WTC11 (cell line): Measurements from ENCODE around the gene SCYL3.

ENCODE experiments used
- GRHL2 ChIP-seq: fragments of 250-450 bp; sonication (Bioruptor Pico); IDR thresholded peaks from 2 replicates; pipeline ENCODE4 v1.8.0; 2022; ENCODE audit warnings: mild to moderate bottlenecking, moderate library complexity; ENCODE audit not compliant: insufficient replicate concordance, severe bottlenecking
- NR3C1 ChIP-seq: sonication (generic); formaldehyde crosslinking; conservative IDR thresholded peaks from 2 replicates; pipeline ENCODE4 v1.8.1; 2023; ENCODE audit warnings: low read depth, mild to moderate bottlenecking, missing genetic modification reagents
- ZNF423 ChIP-seq: fragments of 250-450 bp; sonication (Bioruptor Pico); IDR thresholded peaks from 2 replicates; pipeline ENCODE4 v2.1.2; 2022; ENCODE audit warnings: mild to moderate bottlenecking, moderate library complexity
- ZNF671 ChIP-seq: fragments of 250-450 bp; sonication (Bioruptor Pico); IDR thresholded peaks from 2 replicates; pipeline ENCODE4 v1.8.0; 2021; ENCODE audit warnings: mild to moderate bottlenecking
- TF ChIP-seq, protein P1 (sequence below): fragments of 200-600 bp; IDR thresholded peaks from 2 replicates; pipeline ENCODE4 v1.8.0; 2022; ENCODE audit warnings: antibody characterized with exemption

DNA sequence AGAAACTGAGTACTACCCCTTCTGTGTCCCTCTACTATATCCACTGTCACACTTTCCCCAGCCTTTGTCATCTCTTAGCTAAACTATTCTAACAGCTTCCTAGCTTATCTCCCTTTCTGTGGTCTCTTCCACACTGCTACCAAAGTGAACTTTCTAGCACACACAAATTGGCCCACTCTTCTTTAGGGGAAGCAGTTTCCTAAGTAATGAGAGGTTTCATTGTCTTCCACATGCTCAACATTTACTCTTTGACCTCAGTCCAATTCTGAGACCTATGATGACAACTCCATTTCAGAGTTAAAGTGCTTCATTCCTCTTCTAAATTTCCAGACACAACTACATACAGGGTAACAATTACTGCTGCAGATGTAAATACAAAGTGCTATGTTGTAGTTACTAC, 32.9 kb downstream of the SCYL3 start:
- TF ChIP-seq, protein P1, sequence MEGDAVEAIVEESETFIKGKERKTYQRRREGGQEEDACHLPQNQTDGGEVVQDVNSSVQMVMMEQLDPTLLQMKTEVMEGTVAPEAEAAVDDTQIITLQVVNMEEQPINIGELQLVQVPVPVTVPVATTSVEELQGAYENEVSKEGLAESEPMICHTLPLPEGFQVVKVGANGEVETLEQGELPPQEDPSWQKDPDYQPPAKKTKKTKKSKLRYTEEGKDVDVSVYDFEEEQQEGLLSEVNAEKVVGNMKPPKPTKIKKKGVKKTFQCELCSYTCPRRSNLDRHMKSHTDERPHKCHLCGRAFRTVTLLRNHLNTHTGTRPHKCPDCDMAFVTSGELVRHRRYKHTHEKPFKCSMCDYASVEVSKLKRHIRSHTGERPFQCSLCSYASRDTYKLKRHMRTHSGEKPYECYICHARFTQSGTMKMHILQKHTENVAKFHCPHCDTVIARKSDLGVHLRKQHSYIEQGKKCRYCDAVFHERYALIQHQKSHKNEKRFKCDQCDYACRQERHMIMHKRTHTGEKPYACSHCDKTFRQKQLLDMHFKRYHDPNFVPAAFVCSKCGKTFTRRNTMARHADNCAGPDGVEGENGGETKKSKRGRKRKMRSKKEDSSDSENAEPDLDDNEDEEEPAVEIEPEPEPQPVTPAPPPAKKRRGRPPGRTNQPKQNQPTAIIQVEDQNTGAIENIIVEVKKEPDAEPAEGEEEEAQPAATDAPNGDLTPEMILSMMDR: no peak
- TF ChIP-seq ZNF423 (CRISPR knock-in tag) (no peak), NR3C1 (no peak), GRHL2 (CRISPR knock-in tag) (no peak), ZNF671 (CRISPR knock-in tag) (no peak)
